ENCODE data around the gene PHTF2. TPM values are rescaled to one million over a fixed set of nuclear protein-coding genes. Genes with fewer than 3 reads are reported as not detected.
A peak's percentile ranks its signal among the peaks of the same experiment; 100 is the strongest.

The PHTF2 gene
- total and polyA plus RNA-seq, 10 of the 15 experiments (the other 5 are each of a cell fraction or from before 2014, with no cell fraction given), result 12.9 to 41.8 (median 27.0) TPM

DNA sequence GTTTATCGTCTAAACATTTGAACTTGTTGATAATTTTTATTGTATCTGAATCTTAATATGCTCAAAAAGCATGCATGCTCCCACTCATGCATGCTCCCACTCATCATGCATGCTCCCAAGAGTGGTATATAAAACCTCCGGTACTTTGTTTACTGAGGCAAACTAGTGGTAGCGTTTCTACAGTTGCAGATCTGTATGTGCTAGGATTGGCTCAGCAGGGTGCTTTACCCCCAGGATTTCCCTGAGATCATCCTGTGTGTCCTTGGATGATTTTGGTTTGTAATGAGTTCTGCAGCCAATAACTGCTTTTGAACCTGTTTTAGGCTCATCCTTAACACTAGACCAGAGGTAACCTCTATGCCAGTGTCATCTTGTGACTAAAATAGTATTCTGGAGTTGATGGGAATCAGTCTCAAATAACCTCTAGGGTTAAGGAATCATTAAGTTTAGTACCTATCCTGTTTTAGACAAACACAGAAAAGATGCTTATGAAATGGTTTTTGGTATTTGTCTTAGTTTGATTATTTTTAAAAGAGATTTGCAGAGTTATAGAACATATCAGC lies 40.4 kb downstream of the PHTF2 start:
- Histone ChIP-seq H3K4me2 (ENCODE audit: control insufficient read depth, insufficient read depth) (no peak overlapping the region), H2AFZ (ENCODE audit: control insufficient read depth, low read depth, low read length) (no peak overlapping the region)
- TF ChIP-seq HDAC2 (IDR thresholded peaks at IDR 0.05) (no peak), FOXM1 (IDR thresholded peaks at IDR 0.05; ENCODE audit: low read depth, low read length) (no peak)
- TF ChIP-seq, protein P1, sequence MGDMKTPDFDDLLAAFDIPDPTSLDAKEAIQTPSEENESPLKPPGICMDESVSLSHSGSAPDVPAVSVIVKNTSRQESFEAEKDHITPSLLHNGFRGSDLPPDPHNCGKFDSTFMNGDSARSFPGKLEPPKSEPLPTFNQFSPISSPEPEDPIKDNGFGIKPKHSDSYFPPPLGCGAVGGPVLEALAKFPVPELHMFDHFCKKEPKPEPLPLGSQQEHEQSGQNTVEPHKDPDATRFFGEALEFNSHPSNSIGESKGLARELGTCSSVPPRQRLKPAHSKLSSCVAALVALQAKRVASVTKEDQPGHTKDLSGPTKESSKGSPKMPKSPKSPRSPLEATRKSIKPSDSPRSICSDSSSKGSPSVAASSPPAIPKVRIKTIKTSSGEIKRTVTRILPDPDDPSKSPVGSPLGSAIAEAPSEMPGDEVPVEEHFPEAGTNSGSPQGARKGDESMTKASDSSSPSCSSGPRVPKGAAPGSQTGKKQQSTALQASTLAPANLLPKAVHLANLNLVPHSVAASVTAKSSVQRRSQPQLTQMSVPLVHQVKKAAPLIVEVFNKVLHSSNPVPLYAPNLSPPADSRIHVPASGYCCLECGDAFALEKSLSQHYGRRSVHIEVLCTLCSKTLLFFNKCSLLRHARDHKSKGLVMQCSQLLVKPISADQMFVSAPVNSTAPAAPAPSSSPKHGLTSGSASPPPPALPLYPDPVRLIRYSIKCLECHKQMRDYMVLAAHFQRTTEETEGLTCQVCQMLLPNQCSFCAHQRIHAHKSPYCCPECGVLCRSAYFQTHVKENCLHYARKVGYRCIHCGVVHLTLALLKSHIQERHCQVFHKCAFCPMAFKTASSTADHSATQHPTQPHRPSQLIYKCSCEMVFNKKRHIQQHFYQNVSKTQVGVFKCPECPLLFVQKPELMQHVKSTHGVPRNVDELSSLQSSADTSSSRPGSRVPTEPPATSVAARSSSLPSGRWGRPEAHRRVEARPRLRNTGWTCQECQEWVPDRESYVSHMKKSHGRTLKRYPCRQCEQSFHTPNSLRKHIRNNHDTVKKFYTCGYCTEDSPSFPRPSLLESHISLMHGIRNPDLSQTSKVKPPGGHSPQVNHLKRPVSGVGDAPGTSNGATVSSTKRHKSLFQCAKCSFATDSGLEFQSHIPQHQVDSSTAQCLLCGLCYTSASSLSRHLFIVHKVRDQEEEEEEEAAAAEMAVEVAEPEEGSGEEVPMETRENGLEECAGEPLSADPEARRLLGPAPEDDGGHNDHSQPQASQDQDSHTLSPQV (IDR thresholded peaks at IDR 0.05), result no peak

More for the DNA sequence above, 40.4 kb downstream of the PHTF2 start:
- ChIA-PET RAD21 (ENCODE audit: unreplicated experiment) (no interaction called here), POLR2A (no interaction called here), CTCF (interaction anchor here (1.6 kb wide), 1 partner anchor 186 kb away, joined by 4 read pairs; no protein-coding TSS in a partner anchor), SMC1A (ENCODE audit: uncharacterized antibody, unreplicated experiment) (no interaction called here)
- H3K36me3 ChIP-seq (ENCODE audit: control insufficient read depth in 2 of 2, insufficient read depth in 2 of 2, low read length in 1 of 2), result no peaks in the 10 kb centered on the region
- in situ Hi-C loops (cut with MboI) (no loop called here), intact Hi-C loops (cut with micrococcal nuclease; ENCODE audit: unreplicated experiment) (no loop called here)
- peaks cover 3% of the 10 kb centered on the region for H3K79me2 ChIP-seq (ENCODE audit: control insufficient read depth, insufficient read depth, low read length)
- no peaks in the 10 kb centered on the region for H4K20me1 ChIP-seq (ENCODE audit: control insufficient read depth, insufficient read depth)
- H3K27ac ChIP-seq (ENCODE audit: control insufficient read depth, insufficient read depth), result no peak overlapping the region
- peaks cover 2% of the 10 kb centered on the region; the same call in 1 of the 3 replicates for H3K9me3 ChIP-seq (replicated peaks; ENCODE audit: control insufficient read depth, insufficient read depth, low read length)
- WGBS (ENCODE audit: insufficient coverage, insufficient replicate concordance, low lambda C conversion rate, missing lambda C conversion rate), result 49% methylated on average over 3 of the region's 3 CpGs
- no peak overlapping the region for H3K9ac ChIP-seq (ENCODE audit: control insufficient read depth, insufficient read depth, low read length)
- H3K4me1 ChIP-seq (ENCODE audit: control insufficient read depth, insufficient read depth, low read length), result no peaks in the 10 kb centered on the region
- no TSS peak for BruUV-seq (replicated peaks)
- FAIRE-seq (peak; percentile 31), DNase-seq (ENCODE audit: low read depth, low spot score) (no peak), ATAC-seq (peak; percentile 27; the same call in 2 of the 3 replicates)
- H3K4me3 ChIP-seq, result no peak overlapping the region
- no peaks in the 10 kb centered on the region for H3K27me3 ChIP-seq (replicated peaks in 1 of 2; ENCODE audit: control insufficient read depth in 2 of 2, insufficient read depth in 2 of 2, low read length in 1 of 2)
